Astrocyte of the cerebellum (primary cell): ENCODE measurements around the gene TMEM181.
A peak's percentile ranks its signal among the peaks of the same experiment; 100 is the strongest.

Experiments used
- DNase-seq: peaks from one replicate; pipeline ENCODE4 v3.0.0-alpha.2; 2011; ENCODE audit warnings: low read depth
- H3K4me3 ChIP-seq: 2 replicates; pipeline ENCODE4 v1.5.1; 2011; ENCODE audit warnings: mild to moderate bottlenecking, low read depth, low read length, moderate library complexity
- in situ Hi-C: cut with HindIII; loops from 2 replicates; pipeline ENCODE4 v1.10.0; 2017; ENCODE audit warnings: low sequenced_read_pairs
- TF ChIP-seq, protein P1 (sequence below): IDR thresholded peaks from 2 replicates; pipeline ENCODE4 v1.5.1; 2012; ENCODE audit warnings: low read length, low read depth, moderate library complexity, mild to moderate bottlenecking; ENCODE audit errors: missing control alignments

The TMEM181 gene

DNA sequence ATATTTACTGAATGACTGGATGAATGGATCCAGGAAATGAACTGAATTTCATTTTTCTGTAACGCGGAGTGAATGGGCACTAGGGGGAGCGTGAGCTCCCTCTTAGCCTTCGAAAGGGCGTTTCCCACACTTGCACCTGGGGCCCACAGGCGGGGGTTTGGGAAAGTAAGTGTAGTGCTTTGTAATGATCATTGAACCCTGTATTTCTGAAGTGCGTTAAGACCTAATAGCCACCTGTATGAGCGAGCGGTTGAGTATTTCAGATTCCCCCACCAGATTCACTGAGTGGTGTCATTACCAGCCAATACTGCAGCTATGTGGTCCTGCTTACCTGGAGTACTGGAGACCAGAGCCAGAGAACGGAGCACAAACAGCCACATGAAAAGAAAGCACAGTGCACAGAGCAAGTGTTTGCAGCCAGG lies 100.5 kb downstream of the TMEM181 start:
- in situ Hi-C loops = no loop called here
- TF ChIP-seq, protein P1, sequence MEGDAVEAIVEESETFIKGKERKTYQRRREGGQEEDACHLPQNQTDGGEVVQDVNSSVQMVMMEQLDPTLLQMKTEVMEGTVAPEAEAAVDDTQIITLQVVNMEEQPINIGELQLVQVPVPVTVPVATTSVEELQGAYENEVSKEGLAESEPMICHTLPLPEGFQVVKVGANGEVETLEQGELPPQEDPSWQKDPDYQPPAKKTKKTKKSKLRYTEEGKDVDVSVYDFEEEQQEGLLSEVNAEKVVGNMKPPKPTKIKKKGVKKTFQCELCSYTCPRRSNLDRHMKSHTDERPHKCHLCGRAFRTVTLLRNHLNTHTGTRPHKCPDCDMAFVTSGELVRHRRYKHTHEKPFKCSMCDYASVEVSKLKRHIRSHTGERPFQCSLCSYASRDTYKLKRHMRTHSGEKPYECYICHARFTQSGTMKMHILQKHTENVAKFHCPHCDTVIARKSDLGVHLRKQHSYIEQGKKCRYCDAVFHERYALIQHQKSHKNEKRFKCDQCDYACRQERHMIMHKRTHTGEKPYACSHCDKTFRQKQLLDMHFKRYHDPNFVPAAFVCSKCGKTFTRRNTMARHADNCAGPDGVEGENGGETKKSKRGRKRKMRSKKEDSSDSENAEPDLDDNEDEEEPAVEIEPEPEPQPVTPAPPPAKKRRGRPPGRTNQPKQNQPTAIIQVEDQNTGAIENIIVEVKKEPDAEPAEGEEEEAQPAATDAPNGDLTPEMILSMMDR = peak; percentile 68
- no peak overlapping the region for H3K4me3 ChIP-seq
- DNase-seq = no peak

DNA sequence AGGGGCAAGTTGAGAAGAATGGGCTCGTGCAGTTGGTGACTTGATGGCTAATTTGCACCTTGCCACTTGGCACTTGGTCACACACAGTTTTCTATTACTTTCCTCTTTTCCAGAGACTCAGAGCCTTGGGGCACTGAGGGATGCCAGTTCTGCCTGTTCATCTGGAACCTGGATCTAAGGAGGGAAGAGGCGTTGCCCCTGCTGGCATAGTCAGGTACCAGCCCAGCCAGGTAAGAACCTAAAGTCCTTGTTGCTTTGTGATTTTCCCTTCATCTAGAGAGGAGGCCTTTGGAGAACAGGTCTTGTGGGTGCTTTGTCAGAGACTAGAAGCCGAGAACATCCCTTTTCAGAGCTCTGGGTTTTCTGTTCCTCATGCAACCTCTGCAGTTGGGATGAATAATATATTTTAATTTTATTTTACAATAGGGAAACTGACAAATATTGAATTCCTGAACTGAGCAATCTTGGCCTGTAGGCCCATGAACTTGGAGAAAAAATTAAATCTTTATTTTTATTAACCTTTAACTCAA lies 101.3 kb downstream of the TMEM181 start:
- in situ Hi-C loops = no loop called here
- TF ChIP-seq, protein P1 = no peak
- no peak for DNase-seq
- no peak overlapping the region for H3K4me3 ChIP-seq

DNA sequence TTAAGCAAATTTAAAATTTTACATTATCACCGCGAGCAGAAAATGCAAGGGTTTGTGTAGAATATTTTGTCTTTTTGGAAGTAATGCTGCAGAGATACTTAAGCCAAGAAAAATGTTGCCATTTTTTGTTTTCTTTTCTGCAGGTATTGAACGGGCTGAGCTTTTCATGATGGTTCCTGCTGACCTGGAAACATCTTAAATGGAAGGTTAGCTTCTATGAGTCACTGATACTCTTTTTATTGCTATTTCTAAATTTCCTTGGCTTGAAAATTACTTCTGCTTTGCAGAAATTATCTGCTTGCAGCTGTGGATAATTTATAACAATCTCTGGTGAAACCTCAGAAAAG lies 102.7 kb downstream of the TMEM181 start:
- DNase-seq = no peak
- in situ Hi-C loops = no loop called here
- H3K4me3 ChIP-seq = no peak overlapping the region
- TF ChIP-seq, protein P1 = no peak

DNA sequence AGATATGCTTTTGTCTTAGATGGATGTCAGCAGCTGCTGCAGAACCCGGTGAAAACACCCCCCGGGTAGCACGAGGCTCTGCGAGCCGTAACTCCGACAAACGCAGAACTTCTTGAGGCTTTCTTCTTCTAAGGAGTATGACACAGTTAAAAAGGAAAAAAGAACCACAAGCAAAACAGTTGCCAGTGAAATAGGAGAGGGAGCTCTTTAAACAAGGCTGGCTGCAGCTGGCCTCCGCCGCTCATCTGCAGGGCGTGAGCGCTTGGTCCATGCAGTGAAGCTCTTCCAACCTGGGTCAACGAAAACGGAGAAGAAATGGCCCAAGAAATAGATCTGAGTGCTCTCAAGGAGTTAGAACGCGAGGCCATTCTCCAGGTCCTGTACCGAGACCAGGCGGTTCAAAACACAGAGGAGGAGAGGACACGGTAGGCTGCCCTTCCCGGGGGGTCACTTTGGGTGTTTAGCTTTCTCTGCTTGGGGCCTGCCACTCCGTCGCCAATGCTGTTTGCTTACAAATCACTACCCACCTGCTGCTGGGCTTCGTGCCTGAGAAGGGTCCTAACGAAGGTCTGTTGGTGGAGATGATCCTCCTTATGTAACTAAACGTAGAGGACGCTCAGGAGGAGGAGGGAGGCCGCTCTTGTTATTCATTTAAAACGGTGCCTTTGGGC lies 103.2 kb downstream of the TMEM181 start:
- DNase-seq = peak; percentile 67
- TF ChIP-seq, protein P1 = no peak
- in situ Hi-C loops = no loop called here
- H3K4me3 ChIP-seq = peak overlapping the region; percentile 11

DNA sequence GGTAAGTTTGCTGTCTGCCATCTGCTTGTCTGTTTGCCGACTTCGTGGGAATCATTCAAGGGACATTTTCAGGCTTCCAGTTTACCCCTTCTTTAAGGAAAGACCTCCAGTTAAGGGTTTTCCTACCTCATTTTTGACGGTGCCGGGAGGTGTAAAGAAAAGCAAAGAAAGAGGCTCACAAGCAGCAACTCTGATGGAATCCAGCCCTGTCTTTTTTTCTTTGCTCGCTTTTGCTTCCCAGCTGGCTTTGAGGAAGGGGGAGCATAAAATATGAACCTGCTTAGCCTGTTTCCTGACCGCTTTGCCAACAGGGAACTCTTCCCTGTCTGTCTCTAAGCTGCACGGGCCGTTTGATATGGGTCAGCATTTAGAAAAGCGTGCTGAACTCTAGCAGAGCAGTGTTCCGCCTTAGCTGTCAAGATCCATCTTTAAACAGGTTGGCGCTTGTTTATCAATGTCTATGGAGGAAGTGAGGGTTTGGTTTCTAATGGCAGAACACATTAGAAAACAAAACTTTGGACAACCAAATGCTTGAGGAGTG lies 103.8 kb downstream of the TMEM181 start:
- no peak for DNase-seq
- in situ Hi-C loops = no loop called here
- peak overlapping the region; percentile 11 for H3K4me3 ChIP-seq
- TF ChIP-seq, protein P1 = no peak

DNA sequence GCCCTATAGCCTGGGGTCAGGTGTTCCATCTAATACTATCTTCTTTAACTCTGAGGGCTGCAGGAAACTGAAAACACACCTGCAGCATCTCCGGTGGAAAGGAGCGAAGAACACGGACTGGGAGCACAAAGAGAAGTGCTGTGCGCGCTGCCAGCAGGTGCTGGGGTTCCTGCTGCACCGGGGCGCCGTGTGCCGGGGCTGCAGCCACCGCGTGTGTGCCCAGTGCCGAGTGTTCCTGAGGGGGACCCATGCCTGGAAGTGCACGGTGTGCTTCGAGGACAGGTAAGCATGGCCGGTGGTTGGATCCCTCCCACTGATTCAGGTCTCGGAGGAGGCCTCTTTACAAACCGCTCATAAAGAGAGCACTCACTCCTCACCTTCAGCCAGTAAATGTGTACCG lies 105.4 kb downstream of the TMEM181 start:
- no peak overlapping the region for H3K4me3 ChIP-seq
- DNase-seq = no peak
- TF ChIP-seq, protein P1 = no peak
- in situ Hi-C loops = no loop called here
